Activated CD8-positive, alpha-beta memory T cell treated with anti-CD3 and anti-CD28 coated beads, Interleukin-2, amount 50 U/mL, for 48 hours (primary cell): ENCODE measurements around the gene BMP4.

Experiments used
- DNase-seq: peaks from one replicate; pipeline ENCODE4 v3.0.0-alpha.2; 2020

Gene BMP4

GRCh38 chr14:53943751-53944083 is 12.9 kb downstream of the BMP4 start:
- DNase-seq = no peak

- DNase-seq = no peak
These were observed 13.5 kb downstream of the BMP4 start for GRCh38 chr14:53942970-53943750.

GRCh38 chr14:53938136-53938837 is 18.3 kb downstream of the BMP4 start:
- no peak for DNase-seq

GRCh38 chr14:53934778-53935414 is 21.7 kb downstream of the BMP4 start:
- DNase-seq = no peak

DNA sequence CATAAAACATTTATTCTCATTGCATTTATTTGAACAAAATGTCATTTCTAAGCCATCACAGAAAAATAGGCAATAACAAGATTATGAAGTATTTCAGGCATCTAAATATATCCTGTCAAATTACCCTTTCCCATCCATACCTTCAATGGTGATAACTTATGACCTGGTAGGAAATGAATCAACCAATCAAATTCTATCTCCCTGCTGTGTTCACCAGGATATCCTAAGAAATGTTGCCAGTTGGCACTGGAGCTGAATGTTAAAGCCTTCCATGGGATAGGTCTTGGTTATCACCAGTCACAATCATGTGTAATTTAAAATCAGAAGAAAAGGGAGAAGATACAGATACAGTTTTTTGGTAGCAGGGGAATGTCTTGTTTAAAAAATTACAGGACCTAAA is 23.7 kb downstream of the BMP4 start:
- no peak for DNase-seq

DNA sequence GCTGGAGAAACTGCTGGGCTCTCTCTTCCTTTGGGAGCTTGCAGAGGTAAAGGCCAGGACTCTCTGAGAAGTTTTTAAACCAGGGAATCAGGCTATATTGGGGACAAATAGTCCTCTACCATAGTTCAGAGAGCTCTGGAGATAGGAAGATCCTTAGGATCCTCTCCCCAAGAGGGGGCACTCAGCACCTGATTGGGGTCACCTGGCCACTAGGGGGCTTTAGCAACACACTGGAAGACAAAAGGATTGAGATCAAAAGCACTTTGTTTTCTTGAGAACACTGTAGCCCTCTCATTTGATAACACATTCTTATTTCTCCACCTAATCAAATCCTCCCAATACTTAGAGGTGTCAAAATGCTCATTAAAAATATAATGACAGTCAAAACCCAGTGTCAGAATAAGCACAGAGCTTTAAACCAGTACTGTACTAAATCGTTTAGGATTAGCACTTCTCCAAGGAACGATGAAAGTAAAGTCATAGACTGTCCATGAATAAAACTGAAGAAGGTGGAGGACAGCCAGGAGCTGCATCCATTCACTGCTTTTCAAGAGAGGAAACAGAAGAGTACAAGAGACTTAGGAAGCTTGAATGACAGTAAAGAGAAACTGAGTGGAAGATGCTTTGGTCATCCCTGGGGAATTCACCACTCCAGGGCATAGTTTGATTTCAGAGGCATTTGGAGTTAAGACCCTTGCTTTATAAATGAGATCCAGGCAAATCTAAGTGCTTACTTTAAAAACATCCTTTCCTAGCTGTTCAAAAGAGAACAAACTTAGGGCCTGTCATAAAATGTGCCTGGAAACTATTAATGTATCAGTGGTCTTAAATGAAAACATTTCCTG is 26.5 kb downstream of the BMP4 start:
- peak; percentile 56 for DNase-seq

DNA sequence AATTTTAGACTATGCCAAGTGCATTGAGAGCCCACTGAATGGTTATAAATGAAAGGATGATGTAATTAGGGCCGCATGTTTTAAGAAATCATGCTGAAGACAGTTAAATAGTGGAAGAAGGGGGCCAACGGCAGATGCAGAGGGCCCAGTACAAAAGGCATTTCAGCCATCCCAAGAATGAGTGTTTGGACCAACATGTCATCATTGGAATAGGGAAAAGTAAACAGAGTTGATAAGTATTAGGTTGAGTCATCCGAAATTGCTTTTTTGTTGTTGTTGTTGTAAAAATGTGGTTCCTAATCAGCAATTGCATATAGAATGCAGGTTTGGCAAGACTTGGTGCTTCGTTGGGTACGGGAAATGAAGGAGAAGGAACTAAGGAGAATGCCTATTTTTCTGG is 29.5 kb downstream of the BMP4 start:
- DNase-seq = no peak

- DNase-seq = no peak
These were observed 31.3 kb downstream of the BMP4 start for GRCh38 chr14:53925201-53925766.

DNA sequence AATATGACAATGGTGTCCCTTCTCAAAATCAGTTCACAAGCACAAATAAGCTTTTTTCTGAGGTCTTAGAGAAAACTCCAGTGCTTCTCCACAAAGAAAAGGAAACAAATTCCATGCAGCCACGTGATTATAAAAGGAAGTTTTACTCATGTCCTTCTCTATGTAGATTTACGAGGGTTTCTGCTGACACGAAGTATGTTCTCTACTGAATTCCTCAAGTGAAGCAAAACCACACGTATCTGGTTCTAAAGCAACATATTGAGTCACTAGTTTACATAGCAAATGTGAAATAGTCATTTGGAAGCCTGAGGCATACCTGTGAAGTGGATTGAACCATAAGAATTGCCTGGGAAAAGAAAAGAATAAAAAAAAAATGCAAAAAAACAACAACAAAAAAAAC is 31.9 kb downstream of the BMP4 start:
- no peak for DNase-seq

DNA sequence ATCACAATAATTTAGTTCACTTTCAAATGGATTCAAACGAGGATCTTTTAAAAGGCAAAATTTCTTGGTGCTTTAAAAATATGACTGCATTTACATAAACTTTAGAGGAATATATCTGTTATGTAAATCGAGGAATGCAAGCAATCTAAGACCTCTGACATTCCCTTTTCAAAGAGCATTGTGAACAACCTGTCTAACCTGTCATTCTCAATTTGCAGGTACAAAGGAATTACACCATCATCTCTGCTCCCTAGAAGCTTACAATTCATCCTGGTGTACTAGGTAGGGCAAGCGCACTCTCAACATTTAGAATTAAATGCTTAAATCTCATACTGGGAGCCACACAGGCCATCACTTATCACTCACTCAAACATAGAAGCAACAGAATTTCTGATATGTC is 35.6 kb downstream of the BMP4 start:
- DNase-seq = no peak

DNA sequence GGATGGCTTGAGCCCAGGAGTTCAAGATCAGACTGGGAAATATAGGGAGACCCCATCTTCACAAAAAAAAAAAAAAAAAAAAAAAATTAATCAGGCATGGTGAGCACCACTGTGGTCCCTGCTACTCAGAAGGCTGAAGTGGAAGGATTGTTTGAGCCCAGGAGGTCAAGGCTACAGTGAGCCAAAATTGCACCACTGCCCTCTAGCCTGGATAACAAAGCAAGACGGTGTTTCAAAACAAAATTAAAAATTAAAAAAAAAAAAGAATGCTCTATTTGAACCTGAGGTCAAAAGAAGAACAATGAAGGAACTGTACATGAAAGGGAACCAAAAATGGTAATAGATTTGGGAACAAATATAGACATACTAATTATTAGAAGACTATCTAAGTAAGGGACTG is 40.4 kb downstream of the BMP4 start:
- DNase-seq = no peak

- no peak for DNase-seq
These were observed 41.1 kb downstream of the BMP4 start for GRCh38 chr14:53915364-53916014.

DNA sequence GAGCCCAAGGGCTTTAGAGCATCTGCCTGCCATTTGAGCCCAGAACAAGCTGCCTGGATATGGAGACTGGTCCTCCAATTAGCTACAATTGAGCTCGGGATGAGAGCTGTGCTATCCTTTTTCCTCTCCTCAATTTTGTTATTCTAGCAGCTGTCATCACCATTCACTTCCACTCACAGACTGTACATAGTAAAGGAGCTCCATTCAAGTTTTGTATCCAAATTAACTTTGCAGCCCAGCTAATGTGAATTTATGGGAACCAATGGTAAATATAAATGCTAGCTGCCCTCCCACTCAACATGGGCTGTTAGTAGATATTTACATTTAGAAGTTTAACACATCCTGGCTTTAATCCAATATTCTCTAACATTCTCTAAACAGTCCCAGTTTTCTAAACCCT is 44.6 kb downstream of the BMP4 start:
- DNase-seq = no peak

DNA sequence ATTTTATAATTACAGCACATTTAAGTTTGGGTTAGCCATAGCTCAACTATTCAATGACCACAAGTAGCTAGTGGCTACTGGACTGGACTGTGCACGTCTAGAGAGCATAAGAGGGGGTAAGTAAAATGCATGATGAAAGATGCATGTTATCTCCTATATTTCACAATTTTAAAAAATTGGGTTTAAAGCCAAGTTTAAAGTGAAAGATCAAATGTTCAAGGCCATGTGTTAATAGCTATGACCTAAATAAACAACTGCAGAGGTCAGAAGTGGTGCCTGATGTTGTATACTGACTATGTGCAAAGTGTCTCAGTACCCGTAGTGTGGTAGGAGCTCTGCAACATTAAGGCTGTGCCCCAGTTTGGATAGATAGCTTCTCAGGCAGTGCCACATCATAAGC is 48.2 kb downstream of the BMP4 start:
- no peak for DNase-seq

DNA sequence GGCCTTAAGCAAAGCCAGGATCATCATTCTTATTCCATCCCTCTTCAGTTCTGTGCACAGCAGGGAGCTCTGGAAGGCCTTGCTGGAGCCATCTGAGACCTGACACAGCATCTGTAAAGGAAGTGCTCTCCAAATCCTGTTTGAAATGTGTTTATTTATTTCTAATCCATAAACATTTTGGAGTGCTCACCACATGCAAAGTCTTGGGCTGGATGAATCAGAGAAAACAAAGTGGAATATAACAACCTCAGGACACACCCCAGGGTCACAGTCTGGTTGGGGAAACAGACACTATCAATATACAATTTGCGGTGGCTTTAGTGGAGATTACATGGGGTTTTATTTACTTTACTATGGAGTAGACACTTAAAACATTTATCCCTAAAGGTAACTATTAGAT is 54.3 kb downstream of the BMP4 start:
- DNase-seq = no peak

DNA sequence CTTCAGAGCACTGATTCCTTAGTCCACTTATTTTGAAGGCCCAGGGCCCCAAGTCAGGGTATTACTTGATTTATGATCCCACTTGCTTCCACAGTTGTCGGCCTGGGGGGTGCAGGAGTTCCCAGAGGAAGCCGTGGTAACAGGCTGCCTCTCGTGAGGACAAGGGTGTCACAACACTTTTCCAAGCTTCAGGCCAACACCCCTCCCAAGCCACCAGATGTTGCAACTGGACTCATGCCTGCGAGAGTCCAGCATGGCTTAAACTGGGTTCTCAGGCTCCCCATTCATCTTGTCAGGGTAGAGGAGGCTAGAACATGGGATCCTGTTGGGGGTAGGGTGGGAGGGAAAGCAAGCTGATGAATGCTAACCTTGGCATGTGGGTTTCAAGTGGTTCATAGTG is 56.1 kb downstream of the BMP4 start:
- no peak for DNase-seq
